Measurements from ENCODE around the gene NCAPH2.

NCAPH2 gene

DNA sequence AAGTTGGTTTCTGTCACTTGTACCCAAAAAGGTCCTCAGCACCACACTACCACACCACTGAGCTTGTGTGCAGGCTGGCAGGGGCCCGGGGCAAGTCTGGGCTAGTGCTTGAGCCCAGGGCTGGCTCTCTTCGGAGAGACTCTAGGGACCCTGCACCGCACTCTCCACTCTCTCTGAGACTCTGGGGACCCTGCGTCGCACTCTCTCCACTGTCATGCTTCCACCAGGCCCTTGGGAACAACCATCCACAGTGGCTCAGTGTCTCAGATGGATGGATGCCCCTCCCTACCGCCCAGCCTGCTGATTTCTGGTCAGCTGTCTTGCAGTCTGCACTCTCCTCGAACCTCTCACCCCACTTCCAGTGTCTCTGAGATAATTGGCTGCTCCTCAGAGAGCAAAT, 31.2 kb upstream of the NCAPH2 start:
- H3K36me3 ChIP-seq = peaks cover 5% of the 10 kb centered on the region; the same call in 1 of the 2 replicates
- H3K27me3 ChIP-seq = peaks cover 12% of the 10 kb centered on the region
- H3K4me1 ChIP-seq = no peaks in the 10 kb centered on the region; the same call in 1 of the 2 replicates
- TF ChIP-seq, protein P1, sequence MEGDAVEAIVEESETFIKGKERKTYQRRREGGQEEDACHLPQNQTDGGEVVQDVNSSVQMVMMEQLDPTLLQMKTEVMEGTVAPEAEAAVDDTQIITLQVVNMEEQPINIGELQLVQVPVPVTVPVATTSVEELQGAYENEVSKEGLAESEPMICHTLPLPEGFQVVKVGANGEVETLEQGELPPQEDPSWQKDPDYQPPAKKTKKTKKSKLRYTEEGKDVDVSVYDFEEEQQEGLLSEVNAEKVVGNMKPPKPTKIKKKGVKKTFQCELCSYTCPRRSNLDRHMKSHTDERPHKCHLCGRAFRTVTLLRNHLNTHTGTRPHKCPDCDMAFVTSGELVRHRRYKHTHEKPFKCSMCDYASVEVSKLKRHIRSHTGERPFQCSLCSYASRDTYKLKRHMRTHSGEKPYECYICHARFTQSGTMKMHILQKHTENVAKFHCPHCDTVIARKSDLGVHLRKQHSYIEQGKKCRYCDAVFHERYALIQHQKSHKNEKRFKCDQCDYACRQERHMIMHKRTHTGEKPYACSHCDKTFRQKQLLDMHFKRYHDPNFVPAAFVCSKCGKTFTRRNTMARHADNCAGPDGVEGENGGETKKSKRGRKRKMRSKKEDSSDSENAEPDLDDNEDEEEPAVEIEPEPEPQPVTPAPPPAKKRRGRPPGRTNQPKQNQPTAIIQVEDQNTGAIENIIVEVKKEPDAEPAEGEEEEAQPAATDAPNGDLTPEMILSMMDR (IDR thresholded peaks at IDR 0.05; ENCODE audit: low read depth, low read length) = no peak
- no peak for DNase-seq
- H3K4me3 ChIP-seq (ENCODE audit: low read depth, low read length) = no peak overlapping the region
- H3K9me3 ChIP-seq = no peaks in the 10 kb centered on the region

DNA sequence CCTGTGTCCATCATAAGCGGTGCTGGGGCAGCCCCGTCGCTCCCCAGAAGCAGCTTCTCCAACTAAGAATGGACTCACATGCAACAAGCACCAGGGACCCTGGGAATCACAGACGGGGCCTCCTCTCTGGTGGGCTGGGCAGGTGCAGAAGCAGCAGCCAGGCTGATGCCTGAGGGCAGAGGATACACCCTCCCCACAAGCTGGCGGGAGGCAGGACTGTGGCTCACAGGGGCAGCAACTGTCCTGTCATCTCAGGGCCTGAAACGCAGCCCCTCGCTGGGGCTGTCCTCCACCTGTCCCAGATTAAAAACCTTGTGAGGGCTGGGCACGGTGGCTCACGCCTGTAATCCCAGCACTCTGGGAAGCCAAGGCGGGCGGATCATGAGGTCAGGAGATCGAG, 30.1 kb upstream of the NCAPH2 start:
- no peaks in the 10 kb centered on the region for H3K9me3 ChIP-seq
- H3K4me1 ChIP-seq = no peaks in the 10 kb centered on the region; the same call in 1 of the 2 replicates
- TF ChIP-seq, protein P1 (IDR thresholded peaks at IDR 0.05; ENCODE audit: low read depth, low read length) = no peak
- H3K36me3 ChIP-seq = 0 out of 2 replicates have a peak, but pooled peaks cover 2% of the 10 kb centered on the region
- H3K4me3 ChIP-seq (ENCODE audit: low read depth, low read length) = no peak overlapping the region
- DNase-seq = peak; percentile 50
- peaks cover 17% of the 10 kb centered on the region for H3K27me3 ChIP-seq

DNA sequence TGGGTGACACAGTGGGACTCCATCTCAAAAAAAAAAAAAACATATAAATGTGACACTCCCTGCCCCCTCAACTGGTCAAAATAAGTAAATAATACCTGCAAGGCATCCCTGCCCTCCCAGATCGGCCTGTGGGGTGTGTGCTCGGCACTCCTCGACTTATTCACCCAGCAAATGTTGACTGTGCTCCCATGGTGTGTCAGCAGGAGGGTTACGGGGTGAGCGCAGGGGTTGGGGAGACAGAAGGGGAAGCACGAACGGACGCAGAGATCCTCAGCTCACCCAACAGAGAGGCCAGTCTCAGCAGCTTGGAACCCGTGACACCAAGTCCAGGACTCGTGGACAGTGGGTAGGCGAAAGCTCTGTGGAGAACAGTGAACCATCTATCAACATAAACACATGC, 28.3 kb upstream of the NCAPH2 start:
- no peaks in the 10 kb centered on the region for H3K9me3 ChIP-seq
- H3K4me3 ChIP-seq (ENCODE audit: low read depth, low read length) = no peak overlapping the region
- no peaks in the 10 kb centered on the region for H3K4me1 ChIP-seq
- H3K36me3 ChIP-seq = no peaks in the 10 kb centered on the region
- peaks cover 17% of the 10 kb centered on the region for H3K27me3 ChIP-seq
- TF ChIP-seq, protein P1 (IDR thresholded peaks at IDR 0.05; ENCODE audit: low read depth, low read length) = no peak
- DNase-seq = no peak

DNA sequence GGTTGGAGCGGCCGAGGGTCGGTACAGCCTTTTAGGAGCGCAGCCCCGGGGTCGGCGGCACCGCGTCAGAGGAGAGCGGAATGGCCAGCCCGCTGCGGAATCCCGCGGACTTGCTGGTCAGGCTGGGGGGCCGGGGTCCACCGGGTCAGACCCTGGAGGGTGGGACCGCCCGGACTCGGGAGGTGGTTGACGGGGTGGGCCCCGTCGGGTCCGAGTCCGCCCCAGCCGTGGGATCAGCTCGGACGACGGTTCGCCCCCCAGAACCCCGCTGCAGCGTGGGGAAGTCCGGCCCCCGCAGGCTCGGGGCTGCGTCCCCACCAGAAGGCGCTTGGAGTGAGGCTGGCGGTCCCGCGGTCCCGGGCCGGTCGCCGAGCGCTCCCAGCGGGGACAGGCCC, 27.0 kb upstream of the NCAPH2 start:
- no peak for DNase-seq
- Histone ChIP-seq H3K9me3 (no peaks in the 10 kb centered on the region), H3K4me3 (ENCODE audit: low read depth, low read length) (peak overlapping the region; percentile 60), H3K4me1 (peaks cover 4% of the 10 kb centered on the region), H3K27me3 (peaks cover 17% of the 10 kb centered on the region), H3K36me3 (no peaks in the 10 kb centered on the region)
- TF ChIP-seq, protein P1 (IDR thresholded peaks at IDR 0.05; ENCODE audit: low read depth, low read length) = no peak

DNA sequence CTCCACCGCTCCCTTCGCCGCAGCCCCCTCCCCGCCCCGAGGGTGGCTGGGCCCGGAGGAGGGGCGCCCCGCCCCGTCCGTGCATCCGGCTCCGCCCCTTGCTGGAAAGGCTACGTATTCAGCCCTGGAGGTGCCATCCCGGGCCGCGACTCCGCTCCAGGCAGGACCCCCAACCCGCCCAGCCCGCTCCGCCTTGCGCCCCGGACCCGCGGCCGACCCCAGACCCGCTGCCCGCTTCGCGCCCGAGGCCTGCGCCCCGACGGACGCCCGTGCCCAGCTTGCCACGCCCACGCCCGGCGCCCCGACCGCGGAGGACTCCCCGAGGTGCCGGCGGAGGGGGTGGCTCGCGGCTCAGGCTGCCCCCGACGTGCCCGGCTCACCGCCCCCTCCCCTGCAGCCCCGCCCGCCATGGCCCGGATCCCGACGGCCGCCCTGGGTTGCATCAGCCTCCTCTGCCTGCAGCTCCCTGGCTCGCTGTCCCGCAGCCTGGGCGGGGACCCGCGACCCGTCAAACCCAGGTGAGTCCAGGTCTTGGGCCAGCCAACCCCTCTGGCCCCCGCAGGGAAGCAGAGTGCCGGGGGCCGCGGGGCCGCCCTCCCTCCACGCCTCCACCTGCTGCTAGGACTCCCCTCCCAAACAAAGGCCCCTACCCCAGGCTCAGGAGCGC, 26.5 kb upstream of the NCAPH2 start, which contains the start of gene ADM2:
Gene ADM2 (plus strand): TSS at position 104 of the 667 bp plus-strand sequence. CDS start 305 bp downstream, at position 409.
- Histone ChIP-seq H3K9me3 (no peaks in the 10 kb centered on the region), H3K4me1 (peaks cover 4% of the 10 kb centered on the region), H3K27me3 (peaks cover 17% of the 10 kb centered on the region), H3K4me3 (ENCODE audit: low read depth, low read length) (peak within 1 kb of the TSS; percentile 60), H3K36me3 (no peaks in the 10 kb centered on the region)
- DNase-seq = peak; percentile 53
- TF ChIP-seq, protein P1 (IDR thresholded peaks at IDR 0.05; ENCODE audit: low read depth, low read length) = no peak

Data from BE2C (cell line).